Activated T-cell treated with anti-CD3 and anti-CD28 coated beads for 48 hours (primary cell): ENCODE data around the gene TBC1D22A.
"Not testable (repeated sequence)": the region's sequence is repeated elsewhere in the genome, so short reads cannot be mapped to it uniquely, and the experiment has no call there.

Source experiments
- DNase-seq: peaks from one replicate; pipeline ENCODE4 v3.0.0-alpha.2; 2020; ENCODE audit warnings: low read depth

TBC1D22A gene

DNA sequence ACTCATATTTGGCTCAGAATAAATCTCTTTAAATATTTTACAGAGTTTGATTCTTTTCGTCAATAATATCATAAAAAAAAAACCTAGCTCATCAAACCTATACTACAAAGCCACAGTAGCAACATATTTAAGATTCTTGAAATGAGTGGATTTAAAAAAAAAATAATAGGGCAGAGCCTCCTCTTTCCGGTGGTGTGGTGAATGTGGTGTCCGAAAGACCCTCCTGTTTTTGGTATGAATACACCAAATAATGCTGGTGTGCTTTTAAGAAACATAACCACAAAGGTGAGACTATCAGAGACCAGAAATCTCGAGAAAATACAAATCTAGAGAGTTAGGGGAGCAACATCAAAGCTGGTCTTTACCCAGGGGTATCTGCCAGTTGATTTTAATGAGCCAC is 342.6 kb downstream of the TBC1D22A start:
- no peak for DNase-seq

GRCh38 chr22:47106806-47107205 is 344.4 kb downstream of the TBC1D22A start:
- DNase-seq = no peak

- DNase-seq = no peak
Observed at GRCh38 chr22:47107431-47107830, 345.0 kb downstream of the TBC1D22A start.

DNA sequence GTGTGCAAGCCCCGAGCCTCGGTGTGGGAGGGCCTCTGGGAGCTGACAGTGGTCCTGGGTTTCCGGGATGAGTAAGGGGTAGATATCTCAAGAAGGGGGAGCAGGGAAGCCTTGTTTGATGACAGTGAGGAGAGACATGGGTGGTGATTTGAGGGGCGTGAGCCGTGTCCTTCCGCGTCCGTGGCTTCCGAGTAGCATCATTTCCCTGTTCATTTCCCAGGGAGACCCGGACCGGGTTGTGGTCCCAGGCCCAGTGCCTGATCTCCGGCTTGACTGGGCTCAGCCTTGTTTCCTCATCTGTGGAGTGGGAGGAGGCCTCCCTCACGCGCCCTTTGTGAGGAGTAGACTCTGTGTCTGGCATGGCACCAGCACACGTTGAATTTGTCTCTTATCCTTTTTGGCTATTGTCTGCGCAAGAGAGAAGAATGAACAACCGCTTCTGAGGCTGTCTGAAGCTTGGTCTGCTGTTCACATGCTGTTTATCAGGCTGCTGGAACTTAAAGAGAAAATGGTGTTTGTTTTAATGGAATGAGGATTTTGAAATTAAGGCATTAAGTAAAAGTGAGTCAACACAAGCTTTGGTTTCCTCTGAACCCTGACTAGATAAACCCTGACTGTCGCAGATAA is 348.5 kb downstream of the TBC1D22A start:
- no peak for DNase-seq

- DNase-seq = no peak
Observed at GRCh38 chr22:47111626-47112581, 349.5 kb downstream of the TBC1D22A start.

DNA sequence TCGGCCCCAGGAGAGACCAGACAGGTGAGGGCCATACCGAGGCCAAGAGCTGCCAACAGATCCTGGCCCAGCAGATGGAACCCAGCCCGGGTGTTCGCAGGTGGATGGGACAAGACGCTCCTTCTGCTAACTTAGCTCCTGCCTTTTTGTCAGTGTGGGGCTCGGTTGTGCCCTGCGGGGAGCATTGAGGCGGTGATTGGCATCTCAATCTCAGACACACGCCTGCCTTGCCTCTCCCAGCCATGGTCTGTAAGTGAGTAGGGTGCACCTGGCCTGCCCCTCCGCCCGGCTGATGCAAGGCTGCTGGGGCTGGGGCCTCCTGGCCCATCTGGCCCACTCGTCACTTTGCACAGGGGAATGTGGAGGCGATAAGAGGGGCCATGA is 350.1 kb downstream of the TBC1D22A start:
- DNase-seq = no peak

DNA sequence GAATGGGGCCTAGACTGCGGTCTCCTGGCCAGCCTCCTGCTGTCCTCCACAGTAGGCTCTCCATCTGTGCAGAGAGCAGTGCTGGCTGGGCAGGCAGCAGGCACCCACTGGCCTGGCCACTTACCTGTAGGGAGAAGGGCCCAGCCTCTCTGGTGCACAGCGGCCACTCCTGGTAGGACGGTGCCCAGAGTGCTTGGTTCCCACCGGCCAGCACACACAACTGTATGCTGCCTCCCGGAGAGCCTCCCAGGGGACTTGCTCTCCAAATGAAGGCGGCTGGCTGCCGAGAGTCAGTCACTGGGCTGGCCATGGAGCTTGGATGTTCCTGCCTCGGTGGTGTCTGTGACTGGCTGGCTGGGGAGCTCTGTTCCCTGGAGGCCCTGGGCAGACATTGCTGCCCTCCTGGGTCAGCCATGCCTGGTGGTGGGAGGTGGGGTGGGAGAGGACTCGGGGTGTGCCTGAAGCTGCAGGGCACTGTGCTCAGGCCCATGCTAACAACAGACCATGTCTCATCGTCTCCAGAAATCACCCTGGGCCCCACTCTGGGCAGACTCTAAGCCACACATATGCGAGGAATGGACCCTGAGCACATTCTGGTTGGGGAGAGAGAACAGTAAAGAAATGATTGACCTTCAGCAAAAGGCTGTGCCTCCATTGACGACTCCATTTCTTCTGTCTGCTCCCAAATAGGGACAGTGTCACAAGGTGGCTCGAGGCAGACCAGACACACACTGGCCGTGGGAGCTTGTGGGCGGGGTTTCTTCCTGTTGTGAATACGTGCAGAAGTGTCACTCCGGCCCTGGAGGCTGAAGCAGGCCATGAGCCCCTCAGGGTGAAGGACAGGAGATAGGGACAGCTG is 350.8 kb downstream of the TBC1D22A start:
- DNase-seq = no peak

DNA sequence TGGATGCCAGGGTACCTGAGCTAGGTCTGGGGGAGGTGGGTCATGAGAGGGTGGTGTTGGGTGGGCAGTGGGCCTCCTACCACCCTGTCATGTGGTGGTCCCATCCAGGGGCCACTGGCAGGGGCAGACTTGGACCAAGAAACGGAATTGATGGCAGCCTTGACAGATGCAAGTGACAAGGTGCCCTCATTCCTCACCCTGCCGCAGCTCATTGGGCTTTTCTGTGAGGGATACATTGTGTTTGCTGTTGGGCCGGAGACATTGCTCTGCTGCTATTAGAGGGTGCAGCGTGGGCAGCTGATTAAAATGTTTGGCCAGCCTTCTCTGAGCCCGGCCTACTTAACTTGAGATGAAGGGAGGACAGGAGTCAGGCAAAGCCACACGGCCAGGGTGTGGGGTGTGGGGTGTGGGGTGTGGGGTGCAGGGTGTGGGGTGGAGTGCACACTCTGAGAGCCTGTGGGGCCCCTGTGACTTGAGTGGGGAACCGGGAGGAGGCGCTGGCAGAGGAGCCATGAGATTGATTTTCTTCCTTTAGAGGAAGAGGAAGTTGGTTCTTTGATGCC is 351.5 kb downstream of the TBC1D22A start:
- no peak for DNase-seq

DNA sequence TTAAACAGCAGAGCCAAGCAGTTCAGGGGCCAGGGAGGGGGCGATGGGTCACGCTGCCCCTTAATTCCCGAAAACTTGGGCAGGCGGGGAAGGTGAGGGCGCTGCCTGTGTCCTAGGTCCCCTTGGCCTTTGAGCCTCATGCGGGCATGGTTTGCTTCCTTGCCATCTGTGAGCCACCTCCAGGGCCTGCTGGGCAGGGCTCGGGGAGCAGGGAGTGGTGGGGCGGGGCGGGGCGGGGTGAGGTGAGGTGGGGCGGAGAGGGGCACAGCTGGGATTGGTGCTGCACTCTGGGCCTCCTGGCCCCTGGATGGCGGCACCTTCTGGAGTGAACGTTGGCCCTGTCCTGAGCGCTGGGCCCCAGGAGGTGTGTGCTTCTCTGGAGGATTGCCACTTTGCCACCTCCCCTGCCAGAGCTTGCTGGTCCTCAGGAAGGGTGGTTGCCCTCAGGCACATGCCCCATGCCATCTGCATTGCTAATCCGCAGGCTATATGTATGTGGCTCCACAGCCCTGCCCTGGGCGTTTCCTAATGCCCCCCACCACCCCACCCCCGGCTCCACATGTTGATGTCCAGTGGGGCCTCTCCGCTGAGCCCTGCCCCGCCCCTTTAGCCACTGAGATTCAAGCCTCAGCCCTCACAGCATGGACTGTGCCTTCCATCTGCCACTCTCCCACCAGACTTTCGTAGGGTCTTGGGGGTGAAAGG is 352.5 kb downstream of the TBC1D22A start:
- no peak for DNase-seq

DNA sequence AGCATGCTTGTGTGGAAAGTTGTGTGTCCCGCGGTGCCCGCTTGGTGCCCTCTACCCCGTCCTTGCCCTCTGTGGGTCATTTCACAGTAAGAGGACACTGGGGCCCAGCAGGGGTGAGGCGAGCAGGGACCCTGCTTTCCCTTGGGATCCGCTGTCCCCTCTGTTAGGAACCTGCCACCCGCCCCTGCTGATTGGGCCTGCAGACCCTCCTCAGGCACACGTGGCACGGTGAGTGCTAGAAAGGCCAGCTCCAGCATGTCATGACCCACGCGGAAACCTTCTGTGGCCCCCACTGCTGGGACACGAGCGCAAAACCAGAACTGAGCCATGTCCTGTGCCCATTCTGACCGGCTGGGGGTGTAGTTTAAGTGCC is 353.1 kb downstream of the TBC1D22A start:
- DNase-seq = no peak

DNA sequence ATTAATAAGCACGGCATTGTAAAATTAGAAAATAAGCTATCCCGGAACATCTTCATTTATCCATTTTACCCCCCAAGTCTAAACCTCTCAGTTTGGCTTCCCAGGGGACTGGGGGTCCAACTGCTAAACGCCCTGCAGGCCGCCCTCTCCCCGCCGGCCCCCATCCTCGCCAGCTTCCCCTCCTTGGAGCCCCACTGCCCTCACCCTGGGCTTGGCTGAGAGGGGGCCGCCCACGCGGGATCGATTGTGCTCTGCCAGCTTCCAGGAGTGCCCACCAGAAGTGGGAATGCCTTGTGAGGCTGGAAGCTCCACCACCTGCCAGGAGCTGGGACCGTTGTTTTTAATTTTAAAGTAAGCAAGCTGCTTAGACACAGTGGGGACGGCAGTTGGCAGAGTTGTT is 353.5 kb downstream of the TBC1D22A start:
- no peak for DNase-seq

- DNase-seq = no peak
Observed at GRCh38 chr22:47116426-47117341, 354.2 kb downstream of the TBC1D22A start.

GRCh38 chr22:47117442-47117841 is 355.0 kb downstream of the TBC1D22A start:
- DNase-seq = not testable (repeated sequence)

DNA sequence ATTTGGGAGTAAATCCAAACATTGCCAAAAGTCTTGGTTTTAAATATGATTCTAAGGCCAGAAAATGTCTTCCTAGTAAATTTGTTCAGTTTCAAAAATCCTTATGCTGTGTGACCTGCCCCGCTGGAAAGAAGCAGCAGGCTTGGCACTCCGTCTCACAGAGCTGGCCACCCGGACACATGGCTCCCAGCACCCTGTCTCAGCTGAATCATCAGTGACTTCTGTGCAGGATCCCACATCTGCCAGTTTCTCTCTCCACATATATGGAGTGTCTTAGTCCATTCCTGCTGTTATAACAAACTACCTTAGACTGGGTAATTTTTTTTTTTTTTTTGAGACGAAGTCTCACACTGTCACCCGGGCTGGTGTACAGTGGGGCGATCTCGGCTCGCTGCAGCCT is 356.7 kb downstream of the TBC1D22A start:
- no peak for DNase-seq

GRCh38 chr22:47120399-47120798 is 357.9 kb downstream of the TBC1D22A start:
- no peak for DNase-seq

- no peak for DNase-seq
Observed at GRCh38 chr22:47121791-47122190, 359.3 kb downstream of the TBC1D22A start.

- DNase-seq = no peak
Observed at GRCh38 chr22:47122441-47123000, 360.1 kb downstream of the TBC1D22A start.

- DNase-seq = no peak
Observed at GRCh38 chr22:47123006-47123826, 360.8 kb downstream of the TBC1D22A start.

- DNase-seq = no peak
Observed at GRCh38 chr22:47123827-47124442, 361.5 kb downstream of the TBC1D22A start.
